Right lobe of liver (tissue), 4 donors: ENCODE measurements around the gene KCNJ2.

Experiments
- POLR2A ChIP-seq: fragments of 450-650 bp; IDR thresholded peaks from one replicate; pipeline ENCODE4 v1.6.1; 2017; ENCODE audit warnings: antibody characterized with exemption, mild to moderate bottlenecking
- TF ChIP-seq, protein P1 (sequence below), 4 donors: fragments of 200-600 bp in 3 of 4; fragments of 450-650 bp in 1 of 4; IDR thresholded peaks; one replicate each; pipeline versions ENCODE4 v1.5.1 to v1.8.0; 2016 to 2022; ENCODE audit warnings: antibody characterized with exemption in 4 of 4, mild to moderate bottlenecking in 2 of 4
- donor health status: DM: no; HTN: no; CAD: no.
- donor health status: DM: no; HTN: no; CAD: no.
- donor health status: DM: no; HTN: yes; CAD: no.

DNA sequence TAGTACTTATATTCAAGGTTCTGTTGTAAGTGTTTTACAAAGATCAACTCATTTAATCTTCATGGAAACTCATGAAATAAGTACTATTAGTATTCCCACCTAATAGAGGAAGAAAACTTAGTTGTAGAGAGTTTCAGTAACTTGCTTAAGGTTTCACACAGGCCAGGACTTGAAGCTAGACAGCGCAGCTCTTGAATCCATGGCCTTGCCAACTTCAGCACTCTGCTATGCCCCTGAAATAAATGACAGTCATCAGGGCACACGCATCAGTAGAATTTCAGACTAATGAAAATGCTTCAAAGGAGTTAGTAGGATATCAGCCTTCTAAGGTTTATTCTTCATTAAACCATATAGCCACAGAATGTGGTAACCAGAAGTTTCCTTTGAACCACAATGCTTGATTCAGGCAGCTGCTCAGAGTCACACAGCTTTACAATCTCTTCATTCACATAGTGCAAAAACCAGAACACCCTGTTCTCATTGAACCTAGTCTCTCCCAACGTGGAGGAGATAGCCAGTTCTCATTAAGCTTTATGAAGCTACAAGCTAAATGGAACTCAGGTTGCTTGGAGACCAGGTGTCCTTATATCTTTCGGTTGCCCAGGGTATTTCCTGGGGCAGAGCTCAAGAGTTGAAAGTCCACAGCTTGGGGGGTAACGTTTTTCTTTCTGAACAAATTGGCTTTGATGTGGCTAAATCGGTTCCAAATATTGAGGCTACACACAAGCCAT lies 39.7 kb downstream of the KCNJ2 start:
- TF ChIP-seq, protein P1, sequence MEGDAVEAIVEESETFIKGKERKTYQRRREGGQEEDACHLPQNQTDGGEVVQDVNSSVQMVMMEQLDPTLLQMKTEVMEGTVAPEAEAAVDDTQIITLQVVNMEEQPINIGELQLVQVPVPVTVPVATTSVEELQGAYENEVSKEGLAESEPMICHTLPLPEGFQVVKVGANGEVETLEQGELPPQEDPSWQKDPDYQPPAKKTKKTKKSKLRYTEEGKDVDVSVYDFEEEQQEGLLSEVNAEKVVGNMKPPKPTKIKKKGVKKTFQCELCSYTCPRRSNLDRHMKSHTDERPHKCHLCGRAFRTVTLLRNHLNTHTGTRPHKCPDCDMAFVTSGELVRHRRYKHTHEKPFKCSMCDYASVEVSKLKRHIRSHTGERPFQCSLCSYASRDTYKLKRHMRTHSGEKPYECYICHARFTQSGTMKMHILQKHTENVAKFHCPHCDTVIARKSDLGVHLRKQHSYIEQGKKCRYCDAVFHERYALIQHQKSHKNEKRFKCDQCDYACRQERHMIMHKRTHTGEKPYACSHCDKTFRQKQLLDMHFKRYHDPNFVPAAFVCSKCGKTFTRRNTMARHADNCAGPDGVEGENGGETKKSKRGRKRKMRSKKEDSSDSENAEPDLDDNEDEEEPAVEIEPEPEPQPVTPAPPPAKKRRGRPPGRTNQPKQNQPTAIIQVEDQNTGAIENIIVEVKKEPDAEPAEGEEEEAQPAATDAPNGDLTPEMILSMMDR (IDR thresholded peaks at IDR 0.05): no peak
- TF ChIP-seq POLR2A: no peak
